ENCODE results near the gene PPHLN1. TPM values are rescaled to one million over a fixed set of nuclear protein-coding genes. Genes with fewer than 3 reads are reported as not detected.

PPHLN1 gene
- total and polyA plus RNA-seq, 2 donors (not counting 1 experiment from before 2014, with no cell fraction given): 48.8 to 104 TPM

DNA sequence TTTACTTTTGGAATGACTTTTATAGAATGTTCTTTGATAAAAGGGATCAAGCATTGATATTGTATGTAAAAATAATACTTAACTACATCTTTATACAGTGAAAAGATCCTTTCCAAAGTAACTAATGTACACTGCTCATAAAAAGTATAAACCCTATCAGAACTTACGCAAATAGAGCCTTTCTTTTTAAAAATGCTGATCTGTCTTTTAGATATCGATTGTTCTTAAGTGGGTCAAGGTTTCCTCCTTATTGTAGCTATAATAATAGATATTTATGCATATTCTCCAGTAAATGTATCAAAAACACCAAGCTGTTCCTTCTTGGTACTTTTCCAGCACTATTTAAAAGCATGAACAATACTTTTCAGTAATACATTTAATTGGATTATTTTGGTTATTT lies 68.5 kb downstream of the PPHLN1 start:
- Histone ChIP-seq H3K79me2 (ENCODE audit: control insufficient read depth, insufficient read depth, low read length) (peaks cover 15% of the 10 kb centered on the region), H3K4me3 (ENCODE audit: control extremely low read depth in 1 of 5, extremely low read depth in 1 of 5, insufficient read depth in 1 of 5, low read depth in 2 of 5, low read length in 4 of 5) (no peak overlapping the region), H2AFZ (ENCODE audit: insufficient read depth, low read depth, low read length, poor library complexity, severe bottlenecking) (no peak overlapping the region), H3K27ac (ENCODE audit: low read length in 2 of 2) (no peak overlapping the region), H3K9ac (ENCODE audit: low read length) (no peak overlapping the region), H3K4me2 (replicated peaks; ENCODE audit: low read depth, low read length, poor library complexity, severe bottlenecking) (no peak overlapping the region), H4K20me1 (ENCODE audit: control insufficient read depth, insufficient read depth, low read length, poor library complexity, severe bottlenecking) (no peaks in the 10 kb centered on the region), H3K9me3 (ENCODE audit: control extremely low read depth in 1 of 3, control insufficient read depth in 2 of 3, insufficient read depth in 1 of 3, low read length in 2 of 3) (peaks cover 0 to 5% (median 0%) of the 10 kb centered on the region in 3 donors), H3K4me1 (ENCODE audit: control insufficient read depth in 2 of 2, insufficient read depth in 2 of 2, low read length in 2 of 2) (no peaks in the 10 kb centered on the region), H3K36me3 (replicated peaks in 1 of 2; ENCODE audit: control extremely low read depth in 1 of 2, control insufficient read depth in 1 of 2, extremely low read depth in 1 of 2, insufficient read depth in 2 of 2, low read length in 1 of 2) (peaks cover 8 to 21% of the 10 kb centered on the region in 2 experiments), H3K27me3 (replicated peaks in 1 of 4; ENCODE audit: control extremely low read depth in 1 of 4, control insufficient read depth in 3 of 4, insufficient read depth in 4 of 4, low read length in 3 of 4) (no peaks in the 10 kb centered on the region)
- H3K27ac Mint-ChIP-seq: no peak overlapping the region
- intact Hi-C loops (cut with micrococcal nuclease): loop anchor here (10.0 kb wide), 1 partner anchor 70 kb away; no protein-coding TSS in a partner anchor
- H3K27me3 Mint-ChIP-seq: no peaks in the 10 kb centered on the region
- ChIA-PET CTCF (interaction anchor here (1.0 kb wide), 1 partner anchor 23 kb away, joined by 3 read pairs; no protein-coding TSS in a partner anchor), POLR2A (no interaction called here)
- TF ChIP-seq CTCF (IDR thresholded peaks at IDR 0.05) (no peak), EZH2 (IDR thresholded peaks at IDR 0.05; ENCODE audit: borderline replicate concordance, insufficient read depth, low read depth, low read length, poor library complexity, severe bottlenecking) (no peak)
- peaks cover 16% of the 10 kb centered on the region for H3K4me1 Mint-ChIP-seq
- no peak overlapping the region for H3K4me3 Mint-ChIP-seq
- WGBS (ENCODE audit: insufficient coverage): no CpG with 5 or more reads among the region's 2 CpGs
- DNase-seq (no peak), ATAC-seq (ENCODE audit: low read depth) (no peak)
- no peaks in the 10 kb centered on the region for H3K9me3 Mint-ChIP-seq (ENCODE audit: insufficient read depth)

DNA sequence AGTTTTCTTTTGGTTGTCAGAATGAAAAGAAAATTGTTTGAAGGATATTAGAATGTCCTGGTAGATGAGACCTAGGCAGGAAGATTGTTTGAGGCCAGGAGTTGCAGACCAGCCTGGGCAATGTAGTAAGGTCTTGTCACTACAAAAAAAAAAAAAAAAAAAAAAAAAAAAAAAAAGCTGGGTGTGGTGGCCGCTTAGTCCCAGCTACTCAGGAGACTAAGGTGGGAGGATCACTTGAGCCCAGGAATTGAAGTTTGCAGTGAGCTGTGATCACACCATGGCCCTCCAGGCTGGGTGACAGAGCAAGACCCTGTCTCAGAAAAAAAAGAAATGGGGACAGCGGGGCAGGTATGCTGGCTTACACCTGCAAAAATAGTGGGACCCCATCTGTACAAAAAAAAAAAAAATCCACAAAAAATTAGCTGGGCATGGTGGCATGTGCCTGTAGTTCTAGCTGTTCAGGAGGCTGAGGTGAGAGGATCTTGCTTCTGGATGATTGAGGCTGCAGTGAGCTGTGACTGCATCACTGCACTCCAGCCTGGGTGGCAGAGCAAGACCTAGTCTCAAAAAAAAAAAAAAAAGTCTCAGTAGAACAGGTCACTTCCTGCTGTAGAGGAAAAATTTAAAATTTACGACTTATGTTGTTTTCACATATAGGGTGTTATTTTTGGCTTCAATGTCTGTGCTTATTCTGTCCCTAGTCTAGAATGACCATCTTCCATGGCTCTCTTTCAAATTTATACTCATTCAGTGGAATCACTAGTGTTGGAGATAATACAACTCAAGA lies 70.7 kb downstream of the PPHLN1 start:
- peaks cover 0 to 5% (median 0%) of the 10 kb centered on the region in 3 donors for H3K9me3 ChIP-seq (ENCODE audit: control extremely low read depth in 1 of 3, control insufficient read depth in 2 of 3, insufficient read depth in 1 of 3, low read length in 2 of 3)
- H3K4me2 ChIP-seq (replicated peaks; ENCODE audit: low read depth, low read length, poor library complexity, severe bottlenecking): no peak overlapping the region
- no peak for TF ChIP-seq EZH2 (IDR thresholded peaks at IDR 0.05; ENCODE audit: borderline replicate concordance, insufficient read depth, low read depth, low read length, poor library complexity, severe bottlenecking)
- no peak for TF ChIP-seq CTCF (IDR thresholded peaks at IDR 0.05)
- Mint-ChIP-seq H3K4me3 (no peak overlapping the region), H3K9me3 (ENCODE audit: insufficient read depth) (no peaks in the 10 kb centered on the region), H3K27ac (peak overlapping the region; percentile 1), H3K4me1 (peaks cover 16% of the 10 kb centered on the region), H3K27me3 (no peaks in the 10 kb centered on the region)
- peaks cover 8 to 29% of the 10 kb centered on the region in 2 experiments for H3K36me3 ChIP-seq (replicated peaks in 1 of 2; ENCODE audit: control extremely low read depth in 1 of 2, control insufficient read depth in 1 of 2, extremely low read depth in 1 of 2, insufficient read depth in 2 of 2, low read length in 1 of 2)
- H2AFZ ChIP-seq (ENCODE audit: insufficient read depth, low read depth, low read length, poor library complexity, severe bottlenecking): no peak overlapping the region
- H4K20me1 ChIP-seq (ENCODE audit: control insufficient read depth, insufficient read depth, low read length, poor library complexity, severe bottlenecking): no peaks in the 10 kb centered on the region
- POLR2A ChIA-PET: interaction anchor here (0.7 kb wide), 1 partner anchor 88 kb away, joined by 3 read pairs; no protein-coding TSS in a partner anchor
- ATAC-seq (ENCODE audit: low read depth): no peak
- peak overlapping the region in 1 of 2 donors; percentile 53 for H3K27ac ChIP-seq (ENCODE audit: low read length in 2 of 2)
- H3K4me1 ChIP-seq (ENCODE audit: control insufficient read depth in 2 of 2, insufficient read depth in 2 of 2, low read length in 2 of 2): no peaks in the 10 kb centered on the region
- 88% methylated on average over 1 of the region's 3 CpGs for WGBS (ENCODE audit: insufficient coverage)
- H3K9ac ChIP-seq (ENCODE audit: low read length): no peak overlapping the region
- peak; percentile 17 for DNase-seq
- CTCF ChIA-PET: interaction anchor here (0.7 to 1.4 kb wide), 4 partner anchors 9 to 26 kb away, joined by 4 to 5 read pairs (median 4); no protein-coding TSS in a partner anchor
- H3K79me2 ChIP-seq (ENCODE audit: control insufficient read depth, insufficient read depth, low read length): peaks cover 7% of the 10 kb centered on the region
- H3K27me3 ChIP-seq (replicated peaks in 1 of 4; ENCODE audit: control extremely low read depth in 1 of 4, control insufficient read depth in 3 of 4, insufficient read depth in 4 of 4, low read length in 3 of 4): no peaks in the 10 kb centered on the region
- intact Hi-C loops (cut with micrococcal nuclease): loop anchor here (10.0 kb wide), 1 partner anchor 68 kb away; no protein-coding TSS in a partner anchor
- H3K4me3 ChIP-seq (ENCODE audit: control extremely low read depth in 1 of 5, extremely low read depth in 1 of 5, insufficient read depth in 1 of 5, low read depth in 2 of 5, low read length in 4 of 5): no peak overlapping the region

All from B cell (primary cell).